ENCODE measurements around the gene SV2B.

The SV2B gene

GRCh38 chr15:91225741-91226140 lies 125.7 kb downstream of the SV2B start:
- no peak for TF ChIP-seq CTCF (IDR thresholded peaks at IDR 0.05)

GRCh38 chr15:91227117-91227516 lies 127.1 kb downstream of the SV2B start:
- TF ChIP-seq CTCF (IDR thresholded peaks at IDR 0.05), result no peak

GRCh38 chr15:91227766-91228165 lies 127.7 kb downstream of the SV2B start:
- no peak for TF ChIP-seq CTCF (IDR thresholded peaks at IDR 0.05)

- TF ChIP-seq CTCF (IDR thresholded peaks at IDR 0.05), result no peak
Measured at GRCh38 chr15:91228383-91228782, 128.3 kb downstream of the SV2B start.

GRCh38 chr15:91228890-91229289 lies 128.8 kb downstream of the SV2B start:
- TF ChIP-seq CTCF (IDR thresholded peaks at IDR 0.05), result no peak

- no peak for TF ChIP-seq CTCF (IDR thresholded peaks at IDR 0.05)
Measured at GRCh38 chr15:91231703-91232102, 131.6 kb downstream of the SV2B start.

- TF ChIP-seq CTCF (IDR thresholded peaks at IDR 0.05), result no peak
Measured at GRCh38 chr15:91234759-91235158, 134.7 kb downstream of the SV2B start.

- TF ChIP-seq CTCF (IDR thresholded peaks at IDR 0.05), result no peak
Measured at GRCh38 chr15:91235376-91235775, 135.3 kb downstream of the SV2B start.

Measured in LNCAP (cell line).